ENCODE data around the gene FOLR3.
A peak's percentile ranks its signal among the peaks of the same experiment; 100 is the strongest.
"Not testable (repeated sequence)": the region's sequence is repeated elsewhere in the genome, so short reads cannot be mapped to it uniquely, and the experiment has no call there.

The FOLR3 gene

GRCh38 chr11:72135473-72135872 lies at the start of gene FOLR3:
Gene FOLR3, plus strand, starts transcription at chr11:72135725. Its CDS starts 228 bp downstream, at chr11:72135953.
- not testable (repeated sequence) for DNase-seq

GRCh38 chr11:72088076-72088808 lies 47.3 kb upstream of the FOLR3 start:
- DNase-seq: no peak

- DNase-seq: peak; percentile 45
These were observed 44.2 kb upstream of the FOLR3 start for GRCh38 chr11:72091292-72091691.

- DNase-seq: no peak
These were observed 36.8 kb upstream of the FOLR3 start for GRCh38 chr11:72098741-72099140.

- DNase-seq: no peak
These were observed 35.5 kb upstream of the FOLR3 start for GRCh38 chr11:72100009-72100408.

GRCh38 chr11:72100462-72100861 lies 35.1 kb upstream of the FOLR3 start:
- no peak for DNase-seq

GRCh38 chr11:72102162-72102561 lies 33.4 kb upstream of the FOLR3 start:
- DNase-seq: no peak

- no peak for DNase-seq
These were observed 32.9 kb upstream of the FOLR3 start for GRCh38 chr11:72102631-72102945.

- peak; percentile 95 for DNase-seq
These were observed 32.4 kb upstream of the FOLR3 start, which contains the start of gene LAMTOR1 for GRCh38 chr11:72102946-72103753. Gene LAMTOR1, minus strand, starts transcription at chr11:72103297. Its CDS starts 73 bp downstream, at chr11:72103224.

GRCh38 chr11:72103754-72104167 lies 31.8 kb upstream of the FOLR3 start:
- no peak for DNase-seq

- no peak for DNase-seq
These were observed 29.6 kb upstream of the FOLR3 start, which contains the start of gene TOMT for GRCh38 chr11:72105888-72106287. Gene TOMT, plus strand, starts transcription at chr11:72105924. Its CDS starts 28 bp downstream, at chr11:72105952.

- no peak for DNase-seq
These were observed 24.0 kb upstream of the FOLR3 start for GRCh38 chr11:72111300-72112142.

- DNase-seq: peak; percentile 95
These were observed 23.2 kb upstream of the FOLR3 start, which contains the start of gene ANAPC15 for GRCh38 chr11:72112143-72112977. Gene ANAPC15, minus strand, starts transcription at chr11:72112695. Its CDS starts 1,419 bp downstream, at chr11:72111276.

GRCh38 chr11:72112978-72113808 lies 22.3 kb upstream of the FOLR3 start:
- no peak for DNase-seq

GRCh38 chr11:72114570-72114969 lies 21.0 kb upstream of the FOLR3 start:
- DNase-seq: no peak

GRCh38 chr11:72116019-72116755 lies 19.3 kb upstream of the FOLR3 start:
- no peak for DNase-seq

GRCh38 chr11:72119198-72119597 lies 16.3 kb upstream of the FOLR3 start:
- no peak for DNase-seq

GRCh38 chr11:72120930-72121329 lies 14.6 kb upstream of the FOLR3 start:
- DNase-seq: no peak

- no peak for DNase-seq
These were observed 12.9 kb upstream of the FOLR3 start for GRCh38 chr11:72122607-72123006.

- DNase-seq: no peak
These were observed 12.3 kb upstream of the FOLR3 start for GRCh38 chr11:72123117-72123653.

Data from NCI-H2107 (cell line).